K562 (cell line): ENCODE results near the gene ITPK1. TPM values are rescaled to one million over a fixed set of nuclear protein-coding genes. Genes with fewer than 3 reads are reported as not detected.

ENCODE experiments used
- ATAC-seq: fragments of 200-7000 bp; cut with Tn5 transposase; 3 replicates; pipeline ENCODE4 v1.9.1; 2020; ENCODE audit warnings: moderate library complexity
- BruUV-seq: library from RNA; stranded (reverse); fragments of 400-500 nt; replicated peaks from 2 replicates; lab custom pipeline; 2021; lab: Mats Ljungman, UMichigan
- CTCF ChIA-PET: fragments of 300-600 bp; formaldehyde crosslinking; extraction: SDS; loops from one replicate; lab custom pipeline; 2021; ENCODE audit warnings: low intra/inter-chr PET ratio; lab: Yijun Ruan, JAX
- POLR2A ChIA-PET: fragments of 300-600, 350-650 bp; sonication (Branson Sonifier 250); formaldehyde crosslinking; extraction: SDS; loops from one replicate; lab custom pipeline; 2021; ENCODE audit warnings: antibody characterized with exemption, inconsistent platforms; lab: Yijun Ruan, JAX
- DNase-seq, 4 experiments: peaks; one replicate each; pipeline versions ENCODE4 v3.0.0 to v3.0.0-alpha.2; 2011 to 2018; ENCODE audit warnings: low spot score in 3 of 4, mixed read lengths in 3 of 4; ENCODE audit errors: extremely low read depth in 1 of 4
- FAIRE-seq: peaks from 2 replicates; lab custom pipeline; 2011; peaks lifted over from hg19 to GRCh38; lab: Jason Lieb, UNC
- H2AFZ ChIP-seq: 2 replicates; pipeline ENCODE4 v1.6.0; 2011; ENCODE audit warnings: low read depth, low read length, control low read depth, inconsistent platforms
- H3K27ac ChIP-seq: fragments of 200-600 bp; 3 replicates; pipeline ENCODE4 v1.8.0; 2011; ENCODE audit warnings: low read depth, mild to moderate bottlenecking, control low read depth, inconsistent platforms, low read length, moderate library complexity, mixed read lengths; ENCODE audit errors: extremely low read depth
- H3K27me3 ChIP-seq, 2 experiments: fragments of 300-600 bp in 1 of 2; 2 replicates in 1 of 2; 3 replicates in 1 of 2; pipeline versions ENCODE4 v1.6.0 to v1.8.0; 2011; ENCODE audit warnings: inconsistent platforms in 2 of 2, low read length in 2 of 2, mild to moderate bottlenecking in 1 of 2, mixed read lengths in 1 of 2, moderate library complexity in 1 of 2; ENCODE audit not compliant: control insufficient read depth in 2 of 2, insufficient read depth in 2 of 2
- H3K36me3 ChIP-seq: fragments of 300-600 bp; 3 replicates; pipeline ENCODE4 v1.8.0; 2011; ENCODE audit warnings: mild to moderate bottlenecking, low read length, inconsistent platforms; ENCODE audit not compliant: control insufficient read depth, insufficient read depth
- H3K4me1 ChIP-seq, 2 experiments: fragments of 200-600 bp in 1 of 2; replicated peaks in 1 of 2; 2 replicates in 1 of 2; 3 replicates in 1 of 2; pipeline versions ENCODE4 v1.5.1 to v1.8.0; 2011; ENCODE audit warnings: inconsistent platforms in 2 of 2, low read length in 2 of 2, mild to moderate bottlenecking in 1 of 2, mixed read lengths in 1 of 2, moderate library complexity in 1 of 2; ENCODE audit not compliant: control insufficient read depth in 2 of 2, insufficient read depth in 2 of 2
- H3K4me2 ChIP-seq: 2 replicates; pipeline ENCODE4 v1.6.1; 2011; ENCODE audit warnings: low read length, control low read depth, inconsistent platforms, mixed read lengths; ENCODE audit not compliant: insufficient read depth
- H3K4me3 ChIP-seq: fragments of 200-600 bp; sonication (generic), shearing (Covaris generic); 2 replicates; pipeline ENCODE4 v1.5.1; 2016; ENCODE audit warnings: control low read depth, inconsistent platforms
- H3K79me2 ChIP-seq: fragments of 200-600 bp; 3 replicates; pipeline ENCODE4 v1.8.0; 2011; ENCODE audit warnings: low read length, inconsistent platforms; ENCODE audit not compliant: control insufficient read depth, insufficient read depth
- H3K9ac ChIP-seq, 2 experiments: 2 replicates each; pipeline versions ENCODE4 v1.6.0 to v1.6.1; 2011; ENCODE audit warnings: low read depth in 2 of 2, low read length in 2 of 2, control low read depth in 1 of 2, inconsistent platforms in 1 of 2, mild to moderate bottlenecking in 1 of 2, mixed read lengths in 1 of 2; ENCODE audit not compliant: insufficient read depth in 1 of 2
- H3K9me1 ChIP-seq: one replicate; pipeline ENCODE4 v1.6.0; 2011; ENCODE audit warnings: inconsistent platforms, mild to moderate bottlenecking, low read length, moderate library complexity; ENCODE audit not compliant: control insufficient read depth, insufficient read depth
- H3K9me3 ChIP-seq: replicated peaks from 2 replicates; pipeline ENCODE4 v1.5.1; 2011; ENCODE audit warnings: low read depth, low read length, inconsistent platforms; ENCODE audit not compliant: control insufficient read depth, insufficient read depth
- H4K20me1 ChIP-seq: replicated peaks from 2 replicates; pipeline ENCODE4 v1.6.1; 2011; ENCODE audit warnings: low read length, inconsistent platforms, mixed read lengths; ENCODE audit not compliant: control insufficient read depth, insufficient read depth
- BRD4 ChIP-seq: fragments of 200-600 bp; sonication (generic); IDR thresholded peaks from 2 replicates; pipeline ENCODE4 v1.6.1; 2017; ENCODE audit warnings: inconsistent platforms
- HCFC1 ChIP-seq: IDR thresholded peaks from 2 replicates; pipeline ENCODE4 v1.6.1; 2012; ENCODE audit warnings: low read depth, low read length, improper control_type of control experiment
- HLTF ChIP-seq: fragments of 450-650 bp; IDR thresholded peaks from 2 replicates; pipeline ENCODE4 v1.6.1; 2016
- SIX5 ChIP-seq, 2 experiments: IDR thresholded peaks; 2 replicates each; pipeline ENCODE4 v1.6.1; 2011; ENCODE audit warnings: low read length in 2 of 2, borderline replicate concordance in 1 of 2, low read depth in 1 of 2, mild to moderate bottlenecking in 1 of 2, moderate library complexity in 1 of 2; ENCODE audit not compliant: insufficient read depth in 1 of 2
- ZNF79 ChIP-seq: fragments of 250-450 bp; sonication (Bioruptor Pico); IDR thresholded peaks from 2 replicates; pipeline ENCODE4 v1.4.0; 2020; ENCODE audit warnings: low read depth, mild to moderate bottlenecking, moderate library complexity
- WGBS: fragments of 100-300 bp; shearing (Covaris generic); methylation state at CpG from one replicate; pipeline ENCODE4 v1.1.6; 2016; ENCODE audit warnings: low coverage, mixed read lengths; ENCODE audit not compliant: insufficient coverage; ENCODE audit errors: missing lambda C conversion rate; 5-methylcytosine and 5-hydroxymethylcytosine counted together
- in situ Hi-C: fragments of 300-500 bp; cut with MboI; formaldehyde crosslinking; loops from 4 replicates; pipeline ENCODE4 v1.15.0; 2018; ENCODE audit warnings: inconsistent platforms, mixed read lengths
- intact Hi-C: fragments of 100-400 bp; cut with micrococcal nuclease; formaldehyde crosslinking; loops from 2 replicates; pipeline ENCODE4 v1.14.2; 2022
- polyA plus RNA-seq, 8 experiments: library from polyadenylated mRNA; depleted of rRNA in 4 of 8; stranded (reverse) in 5 of 8; unstranded in 3 of 8; fragments of >200 nt; fragmentation: Nextera tagmentation in 2 of 8; fragmentation: Illumina TruSeq in 1 of 8; extraction: Ambion mirVana in 2 of 8; extraction: Trizol in 1 of 8; gene quantifications; 2 replicates each; pipeline versions ENCODE4 v1.2.1 to v1.2.3, GENCODE V29; 2011 to 2014; ENCODE audit warnings: inconsistent platforms in 1 of 8, missing spikeins in 1 of 8
- total RNA-seq, 7 experiments: library from RNA; depleted of rRNA in 6 of 7; stranded (reverse); fragments of >200 nt in 6 of 7; fragmentation: Illumina TruSeq in 2 of 7; extraction: Trizol in 2 of 7; gene quantifications; 2 replicates each; pipeline versions ENCODE4 v1.2.1 to v1.2.3, GENCODE V29; 2011 to 2021; ENCODE audit warnings: low replicate concordance in 1 of 7
- TF ChIP-seq, protein P1 (sequence below), 2 experiments: fragments of 250-450 bp in 1 of 2; fragments of 450-650 bp in 1 of 2; sonication (Bioruptor Pico) in 1 of 2; IDR thresholded peaks; 2 replicates each; pipeline versions ENCODE4 v1.6.1 to v1.8.0; 2016 to 2021; ENCODE audit warnings: mild to moderate bottlenecking in 2 of 2, moderate library complexity in 2 of 2, missing compliant biosample characterization in 1 of 2, missing genetic modification characterization in 1 of 2
- TF ChIP-seq, protein P2 (sequence below): fragments of 250-450 bp; sonication (Bioruptor Pico); IDR thresholded peaks from 2 replicates; pipeline ENCODE4 v1.5.0; 2020; ENCODE audit warnings: mild to moderate bottlenecking, borderline replicate concordance
- TF ChIP-seq, protein P3 (sequence below): fragments of 250-450 bp; sonication (Bioruptor Pico); IDR thresholded peaks from 2 replicates; pipeline ENCODE4 v1.9.0; 2021; ENCODE audit warnings: mild to moderate bottlenecking
- TF ChIP-seq, protein P4 (sequence below): sonication (generic); formaldehyde crosslinking; IDR thresholded peaks from 2 replicates; pipeline ENCODE4 v1.5.0; 2020; ENCODE audit warnings: missing genetic modification reagents
- TF ChIP-seq, protein P5 (sequence below), 2 experiments: fragments of 150-350 bp in 1 of 2; IDR thresholded peaks; 2 replicates each; pipeline ENCODE4 v1.6.1; 2012 to 2016; ENCODE audit warnings: low read depth in 2 of 2, low read length in 2 of 2, mild to moderate bottlenecking in 1 of 2, moderate library complexity in 1 of 2
- TF ChIP-seq, protein P6 (sequence below): sonication (generic); formaldehyde crosslinking; IDR thresholded peaks from 2 replicates; pipeline ENCODE4 v1.8.0; 2022; ENCODE audit warnings: missing genetic modification reagents, mild to moderate bottlenecking, borderline replicate concordance

Gene ITPK1
- total and polyA plus RNA-seq, 9 of the 15 experiments (the other 6 are each of a cell fraction or from before 2014, with no cell fraction given), result 1.2 to 39.2 (median 23.0) TPM

DNA sequence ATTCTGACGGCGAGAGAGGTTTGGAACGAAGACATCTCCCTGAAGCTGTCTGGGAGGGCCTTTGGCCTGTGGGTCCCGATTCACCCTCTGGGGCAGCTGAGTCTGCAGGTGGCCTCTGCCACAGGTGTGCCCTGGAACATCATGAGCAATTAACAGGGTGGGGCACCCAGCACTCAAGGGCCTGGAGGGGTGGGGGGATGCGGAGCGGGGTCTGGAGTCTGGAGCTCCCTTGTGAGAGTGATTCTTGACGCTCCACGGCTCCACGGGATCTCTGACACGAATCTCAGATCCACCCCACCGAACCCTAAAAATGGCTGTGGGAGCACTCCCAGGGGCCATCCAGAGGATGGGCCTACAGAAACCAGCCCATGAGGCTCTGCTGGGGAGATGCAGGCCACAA lies 8.3 kb downstream of the ITPK1 start:
- BruUV-seq, result no TSS peak
- ATAC-seq (no peak), FAIRE-seq (no peak), DNase-seq (no peak)
- Histone ChIP-seq H3K4me3 (no peak overlapping the region), H2AFZ (no peak overlapping the region), H3K4me1 (no peaks in the 10 kb centered on the region; a peak in 1 of 5 replicates), H3K9ac (no peak overlapping the region), H3K79me2 (peaks cover 4% of the 10 kb centered on the region; the same call in 1 of the 3 replicates), H3K4me2 (no peak overlapping the region), H3K36me3 (no peaks in the 10 kb centered on the region), H3K9me3 (no peaks in the 10 kb centered on the region), H3K9me1 (no peaks in the 10 kb centered on the region), H4K20me1 (0 out of 2 replicates have a peak, but pooled peaks cover 5% of the 10 kb centered on the region), H3K27ac (no peak overlapping the region), H3K27me3 (no peaks in the 10 kb centered on the region)
- ChIA-PET CTCF (no interaction called here), POLR2A (interaction anchor here (1.6 kb wide), 1 partner anchor 12 kb away, joined by 3 read pairs; no protein-coding TSS in a partner anchor)
- in situ Hi-C loops, result no loop called here
- 91% methylated on average over 7 of the region's 11 CpGs for WGBS
- intact Hi-C loops, result no loop called here
- TF ChIP-seq, protein P1, sequence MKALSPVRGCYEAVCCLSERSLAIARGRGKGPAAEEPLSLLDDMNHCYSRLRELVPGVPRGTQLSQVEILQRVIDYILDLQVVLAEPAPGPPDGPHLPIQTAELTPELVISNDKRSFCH (CRISPR knock-in tag; IDR thresholded peaks at IDR 0.05), result no peak
- TF ChIP-seq, protein P1 (tag; IDR thresholded peaks at IDR 0.05), result no peak
- TF ChIP-seq HCFC1 (no peak), HLTF (no peak), BRD4 (no peak), SIX5 (IDR thresholded peaks at IDR 0.05; ENCODE audit: borderline replicate concordance in 1 of 2, insufficient read depth in 1 of 2, low read depth in 1 of 2, low read length in 2 of 2) (no peak), ZNF79 (CRISPR knock-in tag) (no peak)
- TF ChIP-seq, protein P2, sequence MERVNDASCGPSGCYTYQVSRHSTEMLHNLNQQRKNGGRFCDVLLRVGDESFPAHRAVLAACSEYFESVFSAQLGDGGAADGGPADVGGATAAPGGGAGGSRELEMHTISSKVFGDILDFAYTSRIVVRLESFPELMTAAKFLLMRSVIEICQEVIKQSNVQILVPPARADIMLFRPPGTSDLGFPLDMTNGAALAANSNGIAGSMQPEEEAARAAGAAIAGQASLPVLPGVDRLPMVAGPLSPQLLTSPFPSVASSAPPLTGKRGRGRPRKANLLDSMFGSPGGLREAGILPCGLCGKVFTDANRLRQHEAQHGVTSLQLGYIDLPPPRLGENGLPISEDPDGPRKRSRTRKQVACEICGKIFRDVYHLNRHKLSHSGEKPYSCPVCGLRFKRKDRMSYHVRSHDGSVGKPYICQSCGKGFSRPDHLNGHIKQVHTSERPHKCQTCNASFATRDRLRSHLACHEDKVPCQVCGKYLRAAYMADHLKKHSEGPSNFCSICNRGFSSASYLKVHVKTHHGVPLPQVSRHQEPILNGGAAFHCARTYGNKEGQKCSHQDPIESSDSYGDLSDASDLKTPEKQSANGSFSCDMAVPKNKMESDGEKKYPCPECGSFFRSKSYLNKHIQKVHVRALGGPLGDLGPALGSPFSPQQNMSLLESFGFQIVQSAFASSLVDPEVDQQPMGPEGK (CRISPR knock-in tag), result no peak
- TF ChIP-seq, protein P3, sequence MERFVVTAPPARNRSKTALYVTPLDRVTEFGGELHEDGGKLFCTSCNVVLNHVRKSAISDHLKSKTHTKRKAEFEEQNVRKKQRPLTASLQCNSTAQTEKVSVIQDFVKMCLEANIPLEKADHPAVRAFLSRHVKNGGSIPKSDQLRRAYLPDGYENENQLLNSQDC (CRISPR knock-in tag), result no peak
- TF ChIP-seq, protein P4, sequence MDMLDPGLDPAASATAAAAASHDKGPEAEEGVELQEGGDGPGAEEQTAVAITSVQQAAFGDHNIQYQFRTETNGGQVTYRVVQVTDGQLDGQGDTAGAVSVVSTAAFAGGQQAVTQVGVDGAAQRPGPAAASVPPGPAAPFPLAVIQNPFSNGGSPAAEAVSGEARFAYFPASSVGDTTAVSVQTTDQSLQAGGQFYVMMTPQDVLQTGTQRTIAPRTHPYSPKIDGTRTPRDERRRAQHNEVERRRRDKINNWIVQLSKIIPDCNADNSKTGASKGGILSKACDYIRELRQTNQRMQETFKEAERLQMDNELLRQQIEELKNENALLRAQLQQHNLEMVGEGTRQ (CRISPR knock-in tag), result no peak
- TF ChIP-seq, protein P5, sequence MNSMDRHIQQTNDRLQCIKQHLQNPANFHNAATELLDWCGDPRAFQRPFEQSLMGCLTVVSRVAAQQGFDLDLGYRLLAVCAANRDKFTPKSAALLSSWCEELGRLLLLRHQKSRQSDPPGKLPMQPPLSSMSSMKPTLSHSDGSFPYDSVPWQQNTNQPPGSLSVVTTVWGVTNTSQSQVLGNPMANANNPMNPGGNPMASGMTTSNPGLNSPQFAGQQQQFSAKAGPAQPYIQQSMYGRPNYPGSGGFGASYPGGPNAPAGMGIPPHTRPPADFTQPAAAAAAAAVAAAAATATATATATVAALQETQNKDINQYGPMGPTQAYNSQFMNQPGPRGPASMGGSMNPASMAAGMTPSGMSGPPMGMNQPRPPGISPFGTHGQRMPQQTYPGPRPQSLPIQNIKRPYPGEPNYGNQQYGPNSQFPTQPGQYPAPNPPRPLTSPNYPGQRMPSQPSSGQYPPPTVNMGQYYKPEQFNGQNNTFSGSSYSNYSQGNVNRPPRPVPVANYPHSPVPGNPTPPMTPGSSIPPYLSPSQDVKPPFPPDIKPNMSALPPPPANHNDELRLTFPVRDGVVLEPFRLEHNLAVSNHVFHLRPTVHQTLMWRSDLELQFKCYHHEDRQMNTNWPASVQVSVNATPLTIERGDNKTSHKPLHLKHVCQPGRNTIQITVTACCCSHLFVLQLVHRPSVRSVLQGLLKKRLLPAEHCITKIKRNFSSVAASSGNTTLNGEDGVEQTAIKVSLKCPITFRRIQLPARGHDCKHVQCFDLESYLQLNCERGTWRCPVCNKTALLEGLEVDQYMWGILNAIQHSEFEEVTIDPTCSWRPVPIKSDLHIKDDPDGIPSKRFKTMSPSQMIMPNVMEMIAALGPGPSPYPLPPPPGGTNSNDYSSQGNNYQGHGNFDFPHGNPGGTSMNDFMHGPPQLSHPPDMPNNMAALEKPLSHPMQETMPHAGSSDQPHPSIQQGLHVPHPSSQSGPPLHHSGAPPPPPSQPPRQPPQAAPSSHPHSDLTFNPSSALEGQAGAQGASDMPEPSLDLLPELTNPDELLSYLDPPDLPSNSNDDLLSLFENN (IDR thresholded peaks at IDR 0.05; ENCODE audit: low read depth in 2 of 2, low read length in 2 of 2), result no peak
- TF ChIP-seq, protein P6, sequence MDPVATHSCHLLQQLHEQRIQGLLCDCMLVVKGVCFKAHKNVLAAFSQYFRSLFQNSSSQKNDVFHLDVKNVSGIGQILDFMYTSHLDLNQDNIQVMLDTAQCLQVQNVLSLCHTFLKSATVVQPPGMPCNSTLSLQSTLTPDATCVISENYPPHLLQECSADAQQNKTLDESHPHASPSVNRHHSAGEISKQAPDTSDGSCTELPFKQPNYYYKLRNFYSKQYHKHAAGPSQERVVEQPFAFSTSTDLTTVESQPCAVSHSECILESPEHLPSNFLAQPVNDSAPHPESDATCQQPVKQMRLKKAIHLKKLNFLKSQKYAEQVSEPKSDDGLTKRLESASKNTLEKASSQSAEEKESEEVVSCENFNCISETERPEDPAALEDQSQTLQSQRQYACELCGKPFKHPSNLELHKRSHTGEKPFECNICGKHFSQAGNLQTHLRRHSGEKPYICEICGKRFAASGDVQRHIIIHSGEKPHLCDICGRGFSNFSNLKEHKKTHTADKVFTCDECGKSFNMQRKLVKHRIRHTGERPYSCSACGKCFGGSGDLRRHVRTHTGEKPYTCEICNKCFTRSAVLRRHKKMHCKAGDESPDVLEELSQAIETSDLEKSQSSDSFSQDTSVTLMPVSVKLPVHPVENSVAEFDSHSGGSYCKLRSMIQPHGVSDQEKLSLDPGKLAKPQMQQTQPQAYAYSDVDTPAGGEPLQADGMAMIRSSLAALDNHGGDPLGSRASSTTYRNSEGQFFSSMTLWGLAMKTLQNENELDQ (CRISPR knock-in tag), result no peak
